Brain microvascular endothelial cell (primary cell): Measurements from ENCODE around the gene VCX2.
A peak's percentile ranks its signal among the peaks of the same experiment; 100 is the strongest.
"Not testable (repeated sequence)": the region's sequence is repeated elsewhere in the genome, so short reads cannot be mapped to it uniquely, and the experiment has no call there.

Source experiments
- DNase-seq: peaks from one replicate; pipeline ENCODE4 v3.0.0-alpha.2; 2020
- H3K27ac ChIP-seq: fragments of 250-450 bp; sonication (Bioruptor Pico); 2 replicates; pipeline ENCODE4 v1.5.1; 2020; ENCODE audit warnings: mild to moderate bottlenecking, moderate library complexity
- H3K27me3 ChIP-seq: fragments of 250-450 bp; sonication (Bioruptor Pico); replicated peaks from 2 replicates; pipeline ENCODE4 v1.5.1; 2020; ENCODE audit warnings: mild to moderate bottlenecking
- H3K36me3 ChIP-seq: fragments of 250-450 bp; sonication (Bioruptor Pico); replicated peaks from 2 replicates; pipeline ENCODE4 v1.5.1; 2020; ENCODE audit warnings: mild to moderate bottlenecking
- H3K4me3 ChIP-seq: 2 replicates; pipeline ENCODE4 v1.5.1; 2011; ENCODE audit warnings: low read depth, mild to moderate bottlenecking, control low read depth, low read length, moderate library complexity
- in situ Hi-C: cut with HindIII; loops from 2 replicates; pipeline ENCODE4 v1.10.0; 2017; ENCODE audit warnings: low sequenced_read_pairs, low pct_ligation_motif_present
- TF ChIP-seq, protein P1 (sequence below): IDR thresholded peaks from 2 replicates; pipeline ENCODE4 v1.5.1; 2011; ENCODE audit warnings: low read depth, mild to moderate bottlenecking, moderate library complexity, low read length, control low read depth, inconsistent platforms; ENCODE audit errors: missing control alignments

Gene VCX2

DNA sequence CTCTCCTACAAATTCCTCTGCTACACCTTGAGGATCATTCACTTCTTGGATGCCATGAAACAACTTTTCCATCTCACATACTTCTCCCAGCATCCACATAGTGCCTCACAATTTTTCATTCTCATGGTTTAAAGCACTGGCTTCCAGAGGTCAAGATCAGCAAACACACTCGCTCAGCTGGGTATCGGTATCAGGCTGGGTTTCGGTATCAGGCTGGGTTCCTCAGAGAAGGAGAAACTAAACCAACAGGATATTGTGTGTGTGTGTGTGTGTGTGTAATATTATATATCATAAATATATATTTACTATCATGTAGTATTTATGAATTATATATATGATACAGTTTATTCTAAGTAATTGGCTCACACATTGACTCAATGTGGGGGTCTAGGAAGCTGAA lies at the start of gene VCX2:
VCX2 (minus strand) TSS at position 99 of the 400 bp plus-strand sequence. CDS start 624 bp downstream, outside the sequence.
- H3K27ac ChIP-seq, in situ Hi-C loops, DNase-seq, H3K36me3 ChIP-seq, H3K27me3 ChIP-seq, H3K4me3 ChIP-seq: not testable (repeated sequence)

DNA sequence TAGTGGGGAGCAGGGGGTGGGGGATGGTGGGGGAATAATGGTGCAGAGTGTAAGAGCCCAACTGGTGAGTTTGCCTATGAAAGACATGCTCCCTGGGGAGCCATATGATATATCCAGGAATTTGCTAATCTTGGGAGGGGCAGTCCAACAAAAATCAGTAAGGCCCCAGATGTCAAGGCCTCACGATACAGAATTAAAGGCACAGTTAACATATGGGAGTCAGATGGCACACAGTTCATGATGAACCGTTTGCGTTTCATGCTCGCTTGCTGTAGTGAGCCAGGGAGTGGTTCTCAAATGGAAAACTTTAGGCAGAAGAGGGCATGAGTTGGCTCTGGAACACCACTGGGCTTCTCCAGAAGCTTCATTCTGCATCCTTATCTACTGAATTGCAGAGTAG lies 33.9 kb upstream of the VCX2 start:
- Histone ChIP-seq H3K27ac (no peak overlapping the region), H3K4me3 (no peak overlapping the region), H3K27me3 (no peaks in the 10 kb centered on the region), H3K36me3 (no peaks in the 10 kb centered on the region)
- no peak for DNase-seq
- in situ Hi-C loops = no loop called here
- TF ChIP-seq, protein P1, sequence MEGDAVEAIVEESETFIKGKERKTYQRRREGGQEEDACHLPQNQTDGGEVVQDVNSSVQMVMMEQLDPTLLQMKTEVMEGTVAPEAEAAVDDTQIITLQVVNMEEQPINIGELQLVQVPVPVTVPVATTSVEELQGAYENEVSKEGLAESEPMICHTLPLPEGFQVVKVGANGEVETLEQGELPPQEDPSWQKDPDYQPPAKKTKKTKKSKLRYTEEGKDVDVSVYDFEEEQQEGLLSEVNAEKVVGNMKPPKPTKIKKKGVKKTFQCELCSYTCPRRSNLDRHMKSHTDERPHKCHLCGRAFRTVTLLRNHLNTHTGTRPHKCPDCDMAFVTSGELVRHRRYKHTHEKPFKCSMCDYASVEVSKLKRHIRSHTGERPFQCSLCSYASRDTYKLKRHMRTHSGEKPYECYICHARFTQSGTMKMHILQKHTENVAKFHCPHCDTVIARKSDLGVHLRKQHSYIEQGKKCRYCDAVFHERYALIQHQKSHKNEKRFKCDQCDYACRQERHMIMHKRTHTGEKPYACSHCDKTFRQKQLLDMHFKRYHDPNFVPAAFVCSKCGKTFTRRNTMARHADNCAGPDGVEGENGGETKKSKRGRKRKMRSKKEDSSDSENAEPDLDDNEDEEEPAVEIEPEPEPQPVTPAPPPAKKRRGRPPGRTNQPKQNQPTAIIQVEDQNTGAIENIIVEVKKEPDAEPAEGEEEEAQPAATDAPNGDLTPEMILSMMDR = no peak

DNA sequence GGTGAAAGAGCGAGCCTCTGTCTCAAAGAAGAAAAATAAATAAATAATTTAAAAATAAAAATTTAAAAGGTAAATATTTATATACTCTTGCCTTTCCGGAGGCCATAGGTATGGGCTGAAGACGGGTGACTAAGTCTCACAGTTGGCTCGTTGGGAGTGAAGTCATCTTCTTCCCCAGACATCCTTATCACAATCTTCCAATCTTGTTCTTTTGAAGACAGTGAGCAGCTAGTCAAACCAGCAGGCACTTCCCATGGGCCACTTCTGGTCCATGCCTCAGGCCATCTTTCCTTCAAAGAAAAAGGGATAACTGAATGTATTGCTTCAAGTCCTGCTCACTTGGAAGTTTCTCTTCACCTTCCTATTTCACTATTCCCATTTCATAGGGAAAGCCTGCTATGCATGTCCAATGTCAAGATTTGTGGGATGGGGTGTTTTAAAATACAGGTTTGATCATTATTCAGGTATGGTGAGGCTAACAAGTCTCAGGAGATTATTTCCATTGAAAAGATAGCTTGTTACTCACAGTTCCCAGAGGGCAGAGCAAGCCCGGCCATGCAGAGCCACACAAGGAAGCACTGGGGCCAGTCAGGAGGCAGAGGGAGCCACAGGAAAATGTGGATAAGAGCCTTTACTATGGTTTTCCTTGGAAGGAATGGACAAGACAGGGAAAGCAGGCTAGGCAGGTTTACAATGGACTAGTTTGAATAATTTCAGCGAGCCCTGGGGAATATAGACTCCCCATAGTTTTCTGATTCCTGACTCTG lies 33.3 kb upstream of the VCX2 start:
- in situ Hi-C loops = no loop called here
- Histone ChIP-seq H3K36me3 (no peaks in the 10 kb centered on the region), H3K27me3 (no peaks in the 10 kb centered on the region), H3K4me3 (no peak overlapping the region), H3K27ac (no peak overlapping the region)
- no peak for DNase-seq
- TF ChIP-seq, protein P1 = no peak

DNA sequence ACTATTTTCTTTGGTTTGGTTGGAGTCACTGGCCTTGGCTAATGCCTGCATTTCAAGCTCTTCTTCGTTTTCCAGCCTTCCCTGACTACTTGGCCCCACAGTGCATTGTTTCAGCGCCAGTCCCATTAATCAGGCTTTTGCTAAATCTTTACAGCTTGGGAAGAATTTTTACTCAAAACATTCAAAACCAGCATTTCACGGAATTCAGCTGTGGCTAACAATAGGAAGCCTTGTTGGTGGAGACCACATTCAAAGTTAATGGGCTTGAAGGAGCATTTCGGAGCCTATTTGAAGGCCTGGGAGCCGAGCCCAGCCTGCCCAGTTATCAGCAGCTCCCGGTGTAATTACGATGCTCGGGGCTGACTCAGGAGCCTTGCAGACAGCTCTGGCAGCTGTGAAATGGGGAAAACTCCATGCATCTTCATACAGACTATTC lies 30.8 kb upstream of the VCX2 start:
- TF ChIP-seq, protein P1 = no peak
- Histone ChIP-seq H3K27ac (no peak overlapping the region), H3K27me3 (no peaks in the 10 kb centered on the region), H3K36me3 (no peaks in the 10 kb centered on the region), H3K4me3 (no peak overlapping the region)
- in situ Hi-C loops = no loop called here
- peak; percentile 1 for DNase-seq

DNA sequence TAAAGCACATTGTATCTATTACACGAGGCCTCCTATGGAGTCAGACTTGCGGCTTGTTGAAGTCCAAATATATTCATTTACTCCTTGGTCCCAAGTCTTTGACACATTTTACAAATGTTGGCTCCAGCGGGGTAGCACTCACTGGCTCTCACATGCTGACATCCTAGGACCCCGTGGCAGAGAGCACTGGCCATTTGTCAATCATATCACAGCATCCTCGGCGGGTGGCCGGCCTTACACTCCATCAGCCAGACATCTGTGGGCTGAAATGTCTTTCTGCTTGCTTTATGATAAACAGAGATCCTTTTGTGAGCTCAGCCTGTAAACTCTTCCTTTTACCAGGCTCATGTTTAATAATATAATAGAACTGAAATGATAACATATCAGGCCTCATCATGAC lies 25.7 kb upstream of the VCX2 start:
- TF ChIP-seq, protein P1 = no peak
- DNase-seq = no peak
- Histone ChIP-seq H3K27me3 (no peaks in the 10 kb centered on the region), H3K36me3 (no peaks in the 10 kb centered on the region), H3K4me3 (no peak overlapping the region), H3K27ac (no peak overlapping the region)
- in situ Hi-C loops = no loop called here

DNA sequence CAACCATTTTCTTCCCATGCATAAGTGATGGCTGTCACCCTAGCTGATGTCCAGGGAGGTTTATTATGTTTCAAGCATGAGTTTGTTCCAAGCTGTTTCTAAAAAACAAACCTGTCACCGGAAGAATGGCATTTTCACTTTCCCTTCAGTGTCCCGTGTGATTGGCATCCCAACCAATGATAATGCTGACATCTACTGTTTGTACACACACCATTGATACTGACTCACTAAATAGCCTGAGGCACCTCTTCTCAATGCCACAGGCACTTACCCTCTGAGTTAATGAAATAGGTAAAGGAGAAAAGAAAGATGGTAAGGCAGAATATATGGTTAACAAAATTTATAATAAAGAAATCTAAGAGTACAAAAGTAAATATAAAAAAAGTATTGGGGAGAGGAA lies 23.1 kb upstream of the VCX2 start:
- no peaks in the 10 kb centered on the region for H3K36me3 ChIP-seq
- in situ Hi-C loops = no loop called here

More for the DNA sequence above, 23.1 kb upstream of the VCX2 start:
- Histone ChIP-seq H3K4me3 (no peak overlapping the region), H3K27me3 (no peaks in the 10 kb centered on the region), H3K27ac (no peak overlapping the region)
- no peak for DNase-seq
- TF ChIP-seq, protein P1 = no peak
